NCI-H446 treated with DMSO at 0.1 percent for 48 hours (cell line): Measurements from ENCODE around the gene ISG15.
"Not testable (repeated sequence)": the region's sequence is repeated elsewhere in the genome, so short reads cannot be mapped to it uniquely, and the experiment has no call there.

Experiments used
- DNase-seq: peaks from one replicate; lab custom pipeline; 2025; lab: John Stamatoyannopoulos, UW

Gene ISG15

DNA sequence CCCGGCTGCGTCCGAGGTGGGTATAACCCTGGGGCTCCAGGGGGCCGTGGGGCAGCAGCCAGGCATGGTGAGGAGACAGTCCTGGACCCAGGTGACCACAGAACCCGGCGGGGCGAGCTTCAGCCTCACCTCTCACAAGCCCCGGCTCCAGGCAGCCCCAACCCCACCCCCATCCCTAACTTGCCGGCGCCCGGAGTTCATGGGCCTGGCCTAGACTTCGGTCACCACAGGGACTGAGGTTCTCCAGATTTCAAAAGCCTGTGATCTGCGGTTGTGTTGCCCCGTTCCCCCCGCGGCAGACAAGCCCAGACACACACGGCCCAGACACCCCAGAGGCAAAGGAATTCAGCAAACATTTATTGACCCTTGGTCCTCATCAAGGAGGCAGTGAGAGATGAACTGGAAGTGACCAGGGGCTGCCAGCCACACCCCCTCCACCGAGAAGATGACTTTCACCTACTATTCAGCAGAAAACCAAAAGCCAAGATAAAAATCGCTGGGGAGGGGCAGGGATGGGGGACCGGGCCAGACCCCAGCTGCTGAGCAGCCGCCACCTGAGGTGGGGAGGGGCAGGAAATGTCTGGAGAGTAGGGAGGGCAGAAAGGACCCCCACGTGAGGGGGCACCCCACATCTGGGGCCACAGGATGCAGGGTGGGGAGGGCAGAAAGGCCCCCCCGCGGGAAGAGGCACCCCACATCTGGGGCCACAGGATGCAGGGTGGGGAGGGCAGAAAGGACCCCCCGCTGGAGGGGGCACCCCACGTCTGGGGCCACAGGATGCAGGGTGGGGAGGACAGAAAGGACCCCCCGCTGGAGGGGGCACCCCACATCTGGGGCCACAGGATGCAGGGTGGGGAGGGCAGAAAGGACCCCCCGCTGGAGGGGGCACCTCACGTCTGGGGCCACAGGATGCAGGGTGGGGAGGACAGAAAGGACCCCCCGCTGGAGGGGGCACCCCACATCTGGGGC lies 17.3 kb upstream of the ISG15 start:
- DNase-seq = no peak

DNA sequence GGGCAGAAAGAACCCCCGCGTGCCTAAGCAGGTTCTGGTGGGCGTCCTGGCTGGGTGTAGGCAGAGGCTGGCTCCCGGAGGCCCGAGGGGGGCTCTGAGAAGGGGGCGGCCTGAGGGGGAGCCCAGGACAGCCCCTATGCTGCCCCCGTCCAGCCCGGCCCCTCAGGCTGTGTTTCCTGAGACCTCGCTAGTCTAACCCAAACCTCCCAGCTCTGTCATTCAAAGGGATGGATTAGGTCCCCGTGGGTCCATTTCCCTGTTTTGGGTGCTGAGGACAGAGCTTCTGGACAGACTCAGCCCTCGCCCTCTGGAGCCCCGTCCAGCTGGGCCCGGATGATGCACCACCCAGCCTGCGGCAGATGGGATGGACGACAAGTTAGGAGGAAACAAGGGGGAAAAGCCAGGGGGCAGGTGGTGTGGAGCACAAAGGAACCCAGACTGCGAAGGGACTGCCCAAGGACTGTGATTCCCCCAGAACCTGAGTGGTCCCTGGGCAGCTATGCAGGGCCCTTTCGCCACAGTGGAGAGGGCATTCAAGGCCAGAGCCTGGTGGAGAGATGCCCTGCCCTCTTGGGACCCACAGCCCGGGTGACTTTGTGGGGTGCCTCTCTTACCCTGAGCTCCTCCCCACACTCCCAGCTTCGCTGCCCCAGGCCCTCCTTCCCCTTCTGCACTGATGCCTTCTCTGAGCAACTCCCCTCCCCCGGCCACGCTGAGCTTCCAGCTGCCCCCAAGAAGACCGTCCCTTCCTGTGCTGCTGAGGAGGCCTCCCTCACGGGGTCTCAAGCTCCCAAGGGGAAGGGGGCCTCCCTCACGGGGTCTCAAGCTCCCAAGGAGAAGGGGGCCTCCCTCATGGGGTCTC lies 16.2 kb upstream of the ISG15 start:
- DNase-seq = no peak

DNA sequence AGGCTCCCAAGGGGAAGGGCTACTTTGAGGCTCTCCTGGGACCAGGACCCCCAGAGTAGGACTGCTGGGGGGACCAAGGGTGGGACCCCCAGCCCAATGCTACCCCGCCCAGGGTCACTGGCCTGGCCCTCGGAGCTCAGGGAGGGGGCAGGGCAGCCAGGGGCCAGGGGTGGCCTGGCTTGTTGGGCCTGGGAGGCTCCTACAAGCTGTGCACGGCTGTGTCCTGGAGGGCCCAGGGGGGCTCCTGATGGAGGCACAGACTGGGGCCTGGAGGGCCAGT lies 15.6 kb upstream of the ISG15 start:
- no peak for DNase-seq

DNA sequence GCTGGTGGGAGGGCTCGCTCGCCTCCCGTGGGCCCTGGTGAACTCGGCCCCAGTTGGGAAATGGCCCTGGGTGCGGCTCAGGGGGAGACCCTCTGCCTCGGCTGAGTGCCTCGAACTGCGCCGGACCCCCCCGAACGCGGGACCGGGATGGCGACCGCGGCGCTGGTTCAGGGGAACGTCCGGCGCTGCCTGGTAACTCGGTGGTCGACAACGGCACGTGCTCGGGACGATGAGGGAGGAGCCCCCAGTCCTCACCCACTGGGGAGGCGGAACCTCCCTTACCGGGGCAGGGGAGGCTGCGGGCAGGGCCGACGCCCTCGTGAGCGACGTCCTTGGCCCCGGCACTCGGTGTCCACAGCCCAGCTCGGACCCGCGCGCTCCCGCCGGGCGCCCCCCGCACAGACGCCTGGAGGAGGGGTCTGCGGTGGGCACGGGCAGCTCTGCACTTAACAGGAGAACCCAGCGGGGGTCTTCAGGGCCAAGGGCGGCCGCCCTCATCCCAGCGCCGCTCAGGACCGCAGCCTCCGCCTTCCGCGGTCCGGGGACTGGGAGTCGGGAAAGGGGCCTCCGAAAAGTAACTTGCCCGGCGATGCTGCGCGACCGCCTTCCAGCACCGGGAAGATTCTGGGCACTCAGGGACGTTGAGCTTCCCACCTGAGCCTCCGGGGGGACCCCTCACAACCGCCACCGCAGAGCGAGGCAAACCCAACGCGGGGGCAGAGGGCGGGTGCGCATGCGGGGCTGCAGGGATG lies 15.1 kb upstream of the ISG15 start:
- no peak for DNase-seq

DNA sequence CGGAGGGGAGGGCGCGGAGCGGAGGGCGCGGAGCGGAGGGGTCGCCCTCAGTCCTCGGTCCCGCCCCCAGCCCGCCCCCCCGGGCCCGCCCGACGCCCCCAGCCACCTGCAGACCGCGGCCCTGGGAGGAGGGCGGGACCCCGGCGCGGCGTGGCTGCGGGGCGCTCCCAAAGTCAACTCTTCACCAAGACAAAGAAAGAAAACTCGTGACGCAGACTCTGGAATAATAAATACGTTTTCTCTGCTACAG lies 14.6 kb upstream of the ISG15 start:
- DNase-seq = no peak

DNA sequence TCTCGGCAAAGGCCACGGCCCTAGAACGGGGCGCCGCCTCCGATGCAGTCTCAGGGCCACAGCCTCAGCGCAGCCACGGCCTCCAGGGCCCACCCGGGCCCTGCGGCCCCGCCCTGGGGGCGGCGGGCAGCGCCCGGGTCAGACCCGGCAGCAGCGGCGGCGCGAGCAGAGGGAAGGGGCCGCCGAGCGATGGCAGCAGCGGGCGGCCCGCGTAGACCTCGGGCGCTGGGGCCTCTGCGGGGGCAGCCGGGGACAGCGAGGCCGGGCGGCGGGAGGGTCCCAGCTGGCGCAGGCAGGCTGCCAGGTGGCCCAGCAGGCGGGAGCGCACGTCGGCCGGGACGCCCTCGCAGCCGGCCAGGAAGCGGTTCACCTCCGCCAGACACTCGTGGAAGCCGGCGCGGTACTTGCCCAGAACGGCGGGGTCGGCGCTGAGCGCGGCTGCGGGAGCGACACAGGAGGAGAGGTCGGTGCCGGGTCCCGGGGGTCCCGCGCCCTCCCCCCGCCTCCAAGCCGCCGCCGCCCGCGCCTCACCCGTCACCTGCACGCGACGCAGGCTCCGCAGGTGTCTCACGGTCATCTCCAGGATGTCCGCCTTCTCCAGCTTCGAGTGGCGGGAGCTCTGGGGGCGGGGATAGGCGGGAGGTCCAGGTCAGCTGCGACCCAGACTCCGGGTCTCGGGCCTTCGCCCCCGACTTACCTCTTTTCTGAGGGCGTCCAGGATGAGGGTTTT lies 14.1 kb upstream of the ISG15 start:
- peak; percentile 25 for DNase-seq

DNA sequence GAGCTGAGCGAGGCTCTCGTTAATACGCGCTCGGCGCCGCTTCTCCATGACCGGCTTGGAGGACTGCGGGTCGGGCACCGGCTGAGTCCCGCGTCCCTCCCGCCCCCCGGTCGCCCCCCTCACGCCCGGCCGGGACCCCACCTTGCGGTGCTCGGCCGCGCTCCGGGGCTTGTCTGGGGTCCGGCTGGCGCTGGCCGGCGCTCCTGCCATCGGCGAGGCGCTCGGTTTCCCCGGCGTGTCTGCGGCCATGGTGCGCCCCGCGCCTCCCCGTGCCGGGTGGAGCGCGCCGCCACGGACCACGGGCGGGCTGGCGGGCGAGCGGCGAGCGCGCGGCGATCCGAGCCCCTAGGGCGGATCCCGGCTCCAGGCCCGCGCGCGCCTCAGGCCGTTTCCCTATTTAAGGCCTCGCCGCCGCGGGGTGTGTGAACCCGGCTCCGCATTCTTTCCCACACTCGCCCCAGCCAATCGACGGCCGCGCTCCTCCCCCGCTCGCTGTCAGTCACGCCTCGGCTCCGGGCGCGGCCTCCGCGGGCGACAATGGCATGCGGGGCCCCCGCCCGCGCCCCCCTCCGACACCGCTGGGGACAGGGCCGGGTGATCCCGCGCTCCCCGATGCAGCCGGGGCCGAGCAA lies 13.5 kb upstream of the ISG15 start, which contains the start of gene HES4:
TSS of gene HES4 (minus strand) at position 373 of the 632 bp plus-strand sequence. CDS start at position 249, 124 bp downstream.
- peak; percentile 85 for DNase-seq

DNA sequence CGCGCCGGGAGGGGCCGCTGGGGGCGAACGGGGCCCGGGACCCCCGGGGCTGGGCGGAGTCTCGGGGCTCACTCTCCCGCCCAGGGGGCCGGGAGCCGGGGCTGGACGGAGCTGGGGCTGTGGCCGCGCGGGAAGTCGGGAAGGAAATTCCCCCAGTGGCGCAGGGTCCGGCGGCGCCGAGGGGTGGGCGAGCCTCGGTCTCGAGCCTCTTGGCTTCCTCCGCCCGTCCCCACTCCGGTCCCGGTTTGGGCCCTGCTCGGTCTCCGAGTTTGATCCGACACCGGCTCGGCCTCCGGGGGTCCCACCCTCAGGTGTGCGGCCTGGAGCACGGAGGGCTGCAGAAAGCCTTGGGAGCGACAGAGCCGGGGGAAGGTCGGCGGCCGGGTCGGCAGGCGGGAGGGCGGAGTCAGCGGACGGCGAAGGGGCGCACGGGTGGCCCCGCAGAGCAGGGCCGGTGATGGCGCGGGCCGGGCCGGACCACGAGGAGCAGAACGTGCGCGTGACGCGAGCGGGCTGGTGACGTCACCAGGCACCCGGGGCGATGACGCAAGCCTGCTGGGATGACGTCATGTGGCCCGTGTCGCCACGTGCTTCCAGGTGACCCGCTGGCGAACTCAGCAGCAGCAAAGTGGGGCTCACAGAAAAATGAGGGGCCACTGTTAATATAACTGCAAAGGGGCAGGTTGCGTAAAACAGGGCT lies 12.8 kb upstream of the ISG15 start:
- DNase-seq = peak; percentile 77

DNA sequence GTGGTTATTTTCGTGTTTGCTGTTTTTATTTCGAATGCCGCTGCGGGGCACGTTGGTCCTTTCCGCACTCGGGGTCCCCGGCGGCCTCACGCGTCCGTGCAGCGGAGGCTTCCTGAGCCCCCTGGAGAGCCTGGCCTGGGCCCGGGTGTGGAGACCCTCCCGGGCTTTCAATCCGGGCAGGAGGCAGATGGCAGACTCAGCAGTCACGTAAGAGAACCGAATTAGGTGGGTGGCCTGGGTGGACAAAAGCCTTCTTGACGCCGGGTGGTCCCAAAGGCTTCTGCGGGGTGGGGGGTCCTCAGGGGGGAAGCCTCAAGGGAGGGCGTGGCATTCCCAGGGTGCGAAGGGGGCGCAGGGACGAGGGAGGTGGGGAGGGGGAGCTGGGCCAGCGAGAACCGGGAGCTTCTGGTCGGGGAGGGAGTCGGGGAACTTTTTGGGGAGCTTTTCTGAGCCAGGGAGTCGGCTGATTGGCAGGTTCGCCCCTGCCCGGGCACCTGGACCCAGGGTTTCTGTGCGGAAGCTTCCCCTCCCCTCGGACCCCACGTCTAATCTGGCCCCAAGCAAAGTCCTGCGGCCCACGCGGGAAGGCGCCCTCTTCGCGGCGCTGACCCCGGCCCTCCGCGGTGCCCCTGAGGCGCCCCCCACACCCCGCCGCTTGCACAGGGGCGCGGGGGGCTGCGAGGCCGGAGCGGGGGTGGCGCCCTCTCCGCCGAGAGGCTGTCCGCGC lies 12.1 kb upstream of the ISG15 start:
- DNase-seq = no peak

DNA sequence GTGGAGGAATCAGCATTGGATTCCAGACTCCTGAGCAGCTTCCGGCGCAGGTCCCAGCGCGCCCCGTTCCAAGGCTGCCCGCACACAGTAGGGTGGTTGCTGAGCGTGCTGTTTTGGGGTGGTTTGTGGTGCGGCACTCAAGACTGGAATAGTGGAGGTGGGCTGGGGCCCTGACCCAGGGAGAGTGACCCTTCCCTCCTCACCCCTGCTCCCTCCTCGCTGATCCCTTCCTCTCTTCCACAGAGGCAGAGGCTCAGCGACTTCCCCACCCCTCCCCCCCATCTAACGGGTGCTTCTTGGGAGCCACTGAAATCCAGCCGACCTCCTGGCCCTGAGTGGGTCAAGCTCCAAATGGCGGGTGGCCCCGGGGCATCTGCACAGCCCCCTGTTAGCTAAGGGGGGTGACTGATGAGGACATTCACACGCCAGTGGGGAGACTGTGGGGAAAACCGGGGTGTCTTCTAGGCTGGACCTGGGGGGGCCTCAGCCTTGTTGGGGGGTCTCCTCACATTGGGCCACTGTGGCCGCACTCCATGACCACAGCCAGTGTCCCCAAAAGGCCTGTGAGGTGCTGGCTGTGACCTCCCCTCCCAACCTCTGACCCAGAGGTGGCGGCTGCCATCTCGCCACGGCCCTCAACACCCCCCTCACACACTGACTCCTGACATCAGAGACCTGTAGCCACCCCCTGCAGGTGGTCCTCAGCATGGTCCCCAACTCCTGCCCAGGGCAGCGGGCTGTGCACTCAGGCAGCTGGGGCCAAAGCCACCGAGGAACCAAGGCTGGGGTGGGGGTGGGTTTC lies 9.5 kb upstream of the ISG15 start:
- no peak for DNase-seq

DNA sequence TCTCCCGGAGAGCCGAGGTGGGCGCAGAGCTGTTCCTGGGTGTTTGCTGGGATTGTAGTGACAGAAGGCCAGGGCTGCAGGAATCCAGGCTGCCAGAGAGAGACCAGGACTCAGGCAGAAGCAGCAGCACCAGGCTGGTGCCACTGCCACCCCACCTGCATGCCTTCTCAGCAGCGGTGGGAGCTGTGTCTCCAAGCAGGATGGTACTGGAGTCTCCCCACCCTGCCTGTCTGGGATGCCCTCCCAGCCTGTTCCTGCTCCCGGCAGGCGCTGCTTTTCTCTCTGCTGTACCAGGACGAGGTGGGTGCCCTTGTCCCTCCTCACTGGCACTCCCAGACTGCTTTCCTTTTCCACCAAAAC lies 8.9 kb upstream of the ISG15 start:
- DNase-seq = no peak

DNA sequence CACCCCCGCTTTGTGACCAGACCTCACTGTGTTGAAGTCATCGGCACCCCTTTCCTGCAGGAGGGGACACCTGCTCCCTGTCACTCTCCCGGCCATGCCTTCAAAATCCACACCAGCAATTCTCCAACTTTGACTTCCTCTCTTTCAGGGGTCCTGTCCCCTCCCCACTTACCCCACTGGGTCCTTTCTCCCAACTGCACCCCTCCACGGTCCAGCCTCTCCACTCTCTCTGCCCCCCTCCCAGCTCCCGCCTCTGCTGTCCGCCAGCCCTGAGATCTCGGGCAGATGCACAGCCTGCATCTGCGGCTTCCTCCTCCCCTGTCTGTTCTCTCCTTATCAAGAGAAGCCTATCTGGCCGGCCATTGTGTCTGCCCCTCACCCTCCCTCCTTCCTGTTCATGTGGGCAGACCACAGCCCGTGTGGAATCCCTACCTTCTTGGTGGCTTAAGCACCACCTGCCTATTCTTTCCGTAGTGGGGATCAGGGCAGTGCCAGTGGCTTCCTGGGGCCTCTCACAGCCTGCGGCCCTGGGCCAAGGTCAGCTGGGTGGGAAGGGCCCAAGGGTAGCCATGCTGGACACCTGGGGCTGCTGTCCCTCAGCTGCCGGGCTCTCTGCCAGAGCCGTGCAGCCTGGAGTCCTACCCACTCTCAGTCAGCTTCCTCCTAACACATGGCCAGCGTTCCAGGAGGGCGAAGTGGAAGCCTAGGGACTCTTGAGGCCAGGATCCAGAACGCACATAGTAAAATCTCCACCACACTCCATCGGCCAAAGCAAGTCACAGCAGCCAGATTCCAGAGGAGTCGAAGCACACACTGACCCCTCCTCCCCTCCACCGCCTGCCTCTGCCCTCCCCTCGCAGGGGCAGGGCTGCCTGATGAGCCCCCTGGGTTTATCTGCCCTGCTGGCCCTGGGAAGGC lies 8.3 kb upstream of the ISG15 start:
- no peak for DNase-seq

DNA sequence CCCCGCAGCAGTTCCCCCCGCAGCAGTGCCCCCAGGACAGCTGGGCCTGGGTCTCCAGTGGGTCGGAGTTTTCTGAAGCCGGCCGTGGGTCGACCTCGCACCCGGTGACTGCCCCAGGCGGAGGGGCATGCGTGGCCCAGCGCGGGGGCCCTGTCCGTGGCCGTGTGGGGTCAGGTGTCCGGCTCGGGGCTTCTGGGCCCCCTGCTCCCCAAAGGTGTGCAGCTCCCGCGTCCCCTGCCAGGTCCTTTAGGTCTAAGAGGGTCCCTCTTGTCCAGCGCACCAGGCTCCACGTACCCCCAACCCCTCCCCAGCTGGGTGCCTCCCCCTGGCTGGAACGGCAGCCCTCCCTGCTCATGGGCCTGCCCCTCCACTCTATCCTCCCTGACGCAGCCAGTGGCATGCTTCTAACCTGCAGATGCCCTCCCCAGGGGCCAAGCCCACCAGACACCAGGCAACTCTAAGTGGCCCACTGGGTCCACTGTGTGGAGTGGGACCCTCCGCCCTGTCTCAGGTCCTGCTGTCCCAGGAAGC lies 7.5 kb upstream of the ISG15 start:
- DNase-seq = no peak

DNA sequence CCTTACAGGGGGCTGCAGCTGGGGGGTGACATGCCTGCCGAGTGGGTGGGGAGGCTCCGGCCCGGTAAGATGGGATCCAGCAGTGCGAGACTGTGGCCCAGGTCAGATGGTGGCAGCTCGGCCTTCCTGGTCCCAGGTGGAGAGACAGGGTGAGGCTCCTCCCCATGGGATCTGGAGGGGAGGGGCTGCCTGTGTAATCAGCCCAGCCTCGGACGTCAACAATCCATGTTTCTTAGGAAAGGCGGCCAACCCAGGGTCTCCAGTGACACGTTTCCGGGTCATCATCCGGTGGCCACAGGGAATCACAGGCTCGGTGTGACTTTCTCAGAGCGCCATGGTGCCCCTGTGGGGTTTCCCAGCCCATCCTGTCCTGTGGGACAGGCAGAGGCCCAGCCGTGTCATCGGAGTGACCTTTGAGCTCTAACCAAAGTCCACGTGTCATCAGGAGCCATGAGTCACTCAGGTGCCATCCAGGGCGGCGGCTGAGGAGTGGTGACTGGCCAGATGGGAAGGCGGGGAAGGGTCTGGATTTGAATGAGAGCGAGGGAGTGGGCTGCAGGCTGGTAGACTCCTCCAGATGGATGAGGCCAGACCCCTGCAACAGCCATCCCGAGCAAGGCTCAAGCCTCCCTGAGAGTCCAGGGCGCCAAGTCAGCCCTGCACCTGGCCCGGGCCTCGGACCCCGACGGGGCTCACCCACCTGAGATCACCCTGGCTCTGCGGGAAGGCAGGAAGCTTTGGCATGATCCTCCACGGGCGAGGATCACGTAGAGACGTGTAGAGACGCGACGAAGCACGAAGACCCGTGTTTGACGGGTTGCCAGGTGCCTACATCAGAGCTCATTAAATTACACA lies 6.8 kb upstream of the ISG15 start:
- no peak for DNase-seq

DNA sequence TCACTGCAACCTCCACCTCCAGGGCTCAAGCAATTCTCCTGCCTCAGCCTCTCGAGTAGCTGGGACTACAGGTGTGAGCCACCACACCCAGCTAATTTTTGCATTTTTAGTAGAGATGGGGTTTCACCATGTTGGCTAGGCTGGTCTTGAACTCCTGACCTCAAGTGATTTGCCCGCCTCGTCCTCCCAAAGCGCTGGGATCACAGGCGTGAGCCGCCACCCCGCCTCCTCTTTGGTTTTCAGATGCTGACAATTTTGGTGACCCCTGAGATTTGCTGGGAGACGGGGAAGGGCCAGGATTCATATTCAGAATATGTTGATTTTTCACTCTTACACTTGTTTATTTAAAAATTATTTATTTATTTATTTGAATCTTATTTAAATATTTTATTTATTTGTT lies 3.2 kb upstream of the ISG15 start:
- DNase-seq = not testable (repeated sequence)

DNA sequence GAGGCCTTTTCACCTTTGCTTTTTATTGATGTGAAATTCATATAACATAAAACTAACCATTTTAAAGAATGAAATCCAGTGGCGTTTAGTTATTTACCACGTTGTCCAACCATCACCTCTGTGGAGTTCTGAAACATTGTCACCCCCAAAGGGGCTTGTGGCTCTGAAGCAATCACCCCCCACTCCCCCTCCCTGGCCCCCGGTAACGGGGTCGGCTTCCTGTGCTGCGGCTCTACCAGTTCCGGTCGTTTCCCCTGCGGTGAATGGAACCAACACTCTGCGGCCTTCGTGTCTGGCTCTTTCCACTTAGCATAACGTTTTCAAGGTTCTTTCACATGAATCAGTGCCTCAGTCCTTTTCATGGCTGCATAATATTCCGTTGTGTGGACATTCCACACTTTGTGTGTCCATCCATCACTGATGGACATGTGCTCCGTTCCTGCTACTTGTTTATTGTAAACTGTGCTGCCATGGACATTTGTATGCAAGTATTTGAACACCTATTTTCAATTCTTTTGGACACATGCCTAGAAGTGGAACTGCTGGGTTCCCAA lies 1.8 kb upstream of the ISG15 start:
- no peak for DNase-seq

DNA sequence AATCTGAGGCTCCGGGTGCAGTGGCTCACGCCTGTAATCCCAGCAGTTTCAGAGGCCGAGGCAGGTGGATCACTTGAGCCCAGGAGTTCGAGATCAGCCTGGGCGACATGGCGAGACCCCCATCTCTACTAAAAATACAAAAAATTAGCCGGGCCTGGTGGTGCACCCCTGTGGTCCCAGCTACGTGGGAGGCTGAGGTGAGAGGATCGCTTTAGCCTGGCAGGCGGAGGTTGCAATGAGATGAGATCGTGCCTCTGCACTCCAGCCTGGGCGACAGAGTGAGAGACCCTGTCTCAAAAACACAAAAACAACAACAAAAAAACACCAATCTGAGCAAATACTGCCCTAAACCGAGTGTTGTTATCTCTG lies 577 bp upstream of the ISG15 start:
- DNase-seq = not testable (repeated sequence)
